ENCODE measurements around the gene HSDL1.

GRCh38 chr16:84105948-84106740 lies 38.8 kb downstream of the HSDL1 start:
- TF ChIP-seq ASH2L (IDR thresholded peaks at IDR 0.05; ENCODE audit: borderline replicate concordance, low read depth) (no peak), TARDBP (IDR thresholded peaks at IDR 0.05; ENCODE audit: borderline replicate concordance) (no peak)
- TF ChIP-seq, protein P1, sequence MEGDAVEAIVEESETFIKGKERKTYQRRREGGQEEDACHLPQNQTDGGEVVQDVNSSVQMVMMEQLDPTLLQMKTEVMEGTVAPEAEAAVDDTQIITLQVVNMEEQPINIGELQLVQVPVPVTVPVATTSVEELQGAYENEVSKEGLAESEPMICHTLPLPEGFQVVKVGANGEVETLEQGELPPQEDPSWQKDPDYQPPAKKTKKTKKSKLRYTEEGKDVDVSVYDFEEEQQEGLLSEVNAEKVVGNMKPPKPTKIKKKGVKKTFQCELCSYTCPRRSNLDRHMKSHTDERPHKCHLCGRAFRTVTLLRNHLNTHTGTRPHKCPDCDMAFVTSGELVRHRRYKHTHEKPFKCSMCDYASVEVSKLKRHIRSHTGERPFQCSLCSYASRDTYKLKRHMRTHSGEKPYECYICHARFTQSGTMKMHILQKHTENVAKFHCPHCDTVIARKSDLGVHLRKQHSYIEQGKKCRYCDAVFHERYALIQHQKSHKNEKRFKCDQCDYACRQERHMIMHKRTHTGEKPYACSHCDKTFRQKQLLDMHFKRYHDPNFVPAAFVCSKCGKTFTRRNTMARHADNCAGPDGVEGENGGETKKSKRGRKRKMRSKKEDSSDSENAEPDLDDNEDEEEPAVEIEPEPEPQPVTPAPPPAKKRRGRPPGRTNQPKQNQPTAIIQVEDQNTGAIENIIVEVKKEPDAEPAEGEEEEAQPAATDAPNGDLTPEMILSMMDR (IDR thresholded peaks at IDR 0.05 in 2 of 3, conservative IDR thresholded peaks at IDR 0.05 in 1 of 3; ENCODE audit: control insufficient read depth in 2 of 3, extremely low read depth in 1 of 3, insufficient read depth in 1 of 3, low read depth in 3 of 3, low read length in 3 of 3): no peak
